ENCODE measurements around the gene GDF7. TPM values are rescaled to one million over a fixed set of nuclear protein-coding genes. Genes with fewer than 3 reads are reported as not detected.

GDF7 gene
- total and polyA plus RNA-seq, 3 donors from 2014 or later, result 0.62 to 1.1 (median 0.69) TPM

DNA sequence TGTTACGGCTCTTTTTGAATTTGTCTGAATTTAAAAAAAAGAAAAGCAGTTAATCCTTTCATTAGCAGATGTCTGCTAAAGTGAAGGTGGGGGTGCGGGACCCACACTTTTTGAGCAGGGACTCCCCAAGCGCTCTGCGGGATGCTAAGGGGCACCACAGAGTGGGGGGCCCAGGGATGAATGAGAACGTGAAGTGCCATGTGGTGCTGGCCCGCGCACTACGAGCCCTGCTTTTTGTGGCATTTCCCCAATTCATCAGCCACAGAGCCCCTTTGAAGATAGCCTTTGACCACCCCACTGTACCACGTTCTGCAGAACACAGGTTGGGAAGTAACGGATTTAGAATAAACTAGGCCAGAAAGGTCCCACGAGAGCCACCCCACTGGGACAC, 44.7 kb upstream of the GDF7 start:
- Histone ChIP-seq H3K4me3 (no peak overlapping the region), H3K9me3 (no peaks in the 10 kb centered on the region), H3K36me3 (ENCODE audit: low read depth, missing control alignments) (no peaks in the 10 kb centered on the region), H3K27ac (no peak overlapping the region), H3K27me3 (no peaks in the 10 kb centered on the region), H3K4me1 (peaks cover 40% of the 10 kb centered on the region)
- no peak for DNase-seq
- intact Hi-C loops (cut with DNase I; ENCODE audit: low total_unique reads), result no loop called here
- 94 to 95% methylated on average over 11 of the region's 11 CpGs for WGBS, 2 donors
- TF ChIP-seq, protein P1, sequence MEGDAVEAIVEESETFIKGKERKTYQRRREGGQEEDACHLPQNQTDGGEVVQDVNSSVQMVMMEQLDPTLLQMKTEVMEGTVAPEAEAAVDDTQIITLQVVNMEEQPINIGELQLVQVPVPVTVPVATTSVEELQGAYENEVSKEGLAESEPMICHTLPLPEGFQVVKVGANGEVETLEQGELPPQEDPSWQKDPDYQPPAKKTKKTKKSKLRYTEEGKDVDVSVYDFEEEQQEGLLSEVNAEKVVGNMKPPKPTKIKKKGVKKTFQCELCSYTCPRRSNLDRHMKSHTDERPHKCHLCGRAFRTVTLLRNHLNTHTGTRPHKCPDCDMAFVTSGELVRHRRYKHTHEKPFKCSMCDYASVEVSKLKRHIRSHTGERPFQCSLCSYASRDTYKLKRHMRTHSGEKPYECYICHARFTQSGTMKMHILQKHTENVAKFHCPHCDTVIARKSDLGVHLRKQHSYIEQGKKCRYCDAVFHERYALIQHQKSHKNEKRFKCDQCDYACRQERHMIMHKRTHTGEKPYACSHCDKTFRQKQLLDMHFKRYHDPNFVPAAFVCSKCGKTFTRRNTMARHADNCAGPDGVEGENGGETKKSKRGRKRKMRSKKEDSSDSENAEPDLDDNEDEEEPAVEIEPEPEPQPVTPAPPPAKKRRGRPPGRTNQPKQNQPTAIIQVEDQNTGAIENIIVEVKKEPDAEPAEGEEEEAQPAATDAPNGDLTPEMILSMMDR (IDR thresholded peaks at IDR 0.05), result no peak
- TF ChIP-seq POLR2A (IDR thresholded peaks at IDR 0.05), result no peak

DNA sequence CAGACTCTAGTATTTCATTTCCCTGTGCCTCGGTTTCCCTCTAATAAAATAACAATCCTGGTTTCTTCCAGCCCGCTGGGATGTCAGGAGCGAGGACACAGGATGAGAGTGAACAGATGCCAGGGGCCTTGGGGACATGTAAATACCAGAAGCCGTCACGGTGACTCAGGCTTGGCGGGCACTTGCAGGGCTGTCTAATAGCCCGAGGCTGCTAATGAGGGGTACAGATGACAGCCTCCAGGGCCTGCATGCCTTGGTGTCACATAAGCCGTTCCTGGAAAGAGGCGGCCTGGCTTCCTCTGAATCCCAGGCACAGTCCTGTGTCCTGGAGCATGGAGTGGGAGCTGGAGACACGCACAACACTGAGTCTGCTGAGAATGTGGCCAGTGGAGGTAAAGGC, 44.2 kb upstream of the GDF7 start:
- WGBS, 2 donors, result 88 to 93% methylated on average over 8 to 10 of the region's 10 CpGs
- intact Hi-C loops (cut with DNase I; ENCODE audit: low total_unique reads), result no loop called here
- no peak for DNase-seq
- Histone ChIP-seq H3K27me3 (no peaks in the 10 kb centered on the region), H3K27ac (no peak overlapping the region), H3K9me3 (no peaks in the 10 kb centered on the region), H3K4me3 (no peak overlapping the region), H3K4me1 (peaks cover 40% of the 10 kb centered on the region), H3K36me3 (ENCODE audit: low read depth, missing control alignments) (no peaks in the 10 kb centered on the region)
- TF ChIP-seq POLR2A (IDR thresholded peaks at IDR 0.05), result no peak
- TF ChIP-seq, protein P1 (IDR thresholded peaks at IDR 0.05), result no peak

DNA sequence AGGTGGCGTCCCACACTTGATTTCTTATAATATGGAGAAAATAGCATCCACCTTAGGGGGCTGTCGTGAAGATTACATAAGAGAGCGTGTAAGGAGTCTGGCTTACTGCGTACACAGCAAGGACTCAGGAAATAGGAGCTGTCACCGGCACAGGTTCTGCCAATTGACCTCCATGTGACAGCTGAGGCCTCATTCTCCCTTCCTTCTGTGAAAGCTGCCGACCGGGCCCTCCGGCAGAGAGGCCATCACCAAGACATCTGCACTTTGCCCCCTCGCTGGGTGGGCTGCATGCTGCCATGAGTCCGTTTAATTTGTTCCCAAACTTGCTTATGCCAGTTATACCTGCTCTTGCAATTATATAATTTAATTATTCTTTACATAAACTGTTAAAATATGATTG, 43.7 kb upstream of the GDF7 start:
- Histone ChIP-seq H3K9me3 (no peaks in the 10 kb centered on the region), H3K4me3 (no peak overlapping the region), H3K4me1 (peaks cover 35% of the 10 kb centered on the region), H3K27ac (no peak overlapping the region), H3K27me3 (no peaks in the 10 kb centered on the region), H3K36me3 (ENCODE audit: low read depth, missing control alignments) (no peaks in the 10 kb centered on the region)
- DNase-seq, result no peak
- intact Hi-C loops (cut with DNase I; ENCODE audit: low total_unique reads), result no loop called here
- 74 to 82% methylated on average over 10 of the region's 10 CpGs for WGBS, 2 donors
- TF ChIP-seq, protein P1 (IDR thresholded peaks at IDR 0.05), result no peak
- no peak for TF ChIP-seq POLR2A (IDR thresholded peaks at IDR 0.05)

DNA sequence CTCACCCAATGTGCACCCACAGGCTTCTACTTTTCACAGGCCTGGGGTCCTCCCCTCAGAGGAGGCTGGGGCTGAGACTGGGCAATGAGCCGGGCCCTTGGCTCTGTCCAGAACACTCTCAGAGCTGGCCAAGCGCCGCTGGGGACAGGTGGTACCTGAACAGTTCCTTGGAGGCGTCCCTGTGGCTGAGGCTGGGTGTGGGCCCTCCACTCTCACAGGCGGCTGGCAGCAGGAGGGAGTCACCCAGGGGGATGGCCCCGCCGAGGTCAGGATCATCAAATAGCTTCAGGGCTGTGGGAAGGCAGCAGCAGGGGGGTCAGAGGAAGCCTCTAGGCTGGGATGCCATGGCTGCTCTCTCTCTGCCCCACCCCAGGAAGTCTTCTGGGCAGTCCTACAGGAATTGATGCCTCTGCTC, 43.2 kb upstream of the GDF7 start:
- intact Hi-C loops (cut with DNase I; ENCODE audit: low total_unique reads), result no loop called here
- TF ChIP-seq POLR2A (IDR thresholded peaks at IDR 0.05), result no peak
- TF ChIP-seq, protein P1 (IDR thresholded peaks at IDR 0.05), result no peak
- Histone ChIP-seq H3K4me1 (peaks cover 30% of the 10 kb centered on the region), H3K4me3 (no peak overlapping the region), H3K36me3 (ENCODE audit: low read depth, missing control alignments) (no peaks in the 10 kb centered on the region), H3K9me3 (no peaks in the 10 kb centered on the region), H3K27me3 (no peaks in the 10 kb centered on the region), H3K27ac (no peak overlapping the region)
- DNase-seq, result no peak
- WGBS, 2 donors, result 59 to 68% methylated on average over 3 to 7 of the region's 7 CpGs

DNA sequence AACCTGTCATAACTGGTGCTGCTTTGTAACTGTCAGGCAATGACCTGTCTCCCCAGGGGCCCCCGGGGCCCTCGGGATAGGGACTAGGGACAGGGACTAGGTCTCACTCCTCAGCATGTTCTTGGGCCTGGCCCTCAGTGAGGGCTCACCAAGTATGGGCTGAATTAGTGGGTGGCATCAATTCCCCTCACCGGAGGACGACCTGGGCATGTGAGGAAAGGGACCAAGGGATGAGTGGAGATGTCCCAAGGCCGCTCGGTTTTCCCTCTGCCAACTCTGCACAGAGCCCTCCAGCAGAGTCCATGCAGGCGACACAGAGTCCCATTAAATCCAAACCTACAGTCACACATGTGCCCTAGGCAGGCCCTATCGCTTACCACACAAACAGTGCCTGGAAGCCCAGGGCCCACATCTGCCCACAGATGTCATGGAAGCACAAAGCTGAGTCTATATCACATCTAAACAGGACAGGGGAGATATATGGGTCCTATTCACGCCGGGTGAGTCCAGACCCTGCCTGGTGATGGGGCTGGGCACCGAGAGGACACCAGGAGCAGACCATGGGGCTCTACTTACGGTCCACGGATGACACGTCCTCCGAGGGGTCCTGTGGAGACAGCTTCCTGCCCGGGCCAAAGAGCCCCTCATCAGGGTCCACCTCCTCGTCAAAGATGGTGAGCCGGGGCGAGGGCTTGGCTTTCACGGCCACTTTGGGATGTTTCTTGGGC, 42.6 kb upstream of the GDF7 start:
- intact Hi-C loops (cut with DNase I; ENCODE audit: low total_unique reads), result no loop called here
- H3K4me3 ChIP-seq, result no peak overlapping the region
- no peak overlapping the region for H3K27ac ChIP-seq
- 90 to 91% methylated on average over 9 to 20 of the region's 20 CpGs for WGBS, 2 donors
- no peaks in the 10 kb centered on the region for H3K36me3 ChIP-seq (ENCODE audit: low read depth, missing control alignments)
- H3K4me1 ChIP-seq, result peaks cover 24% of the 10 kb centered on the region
- no peak for DNase-seq
- H3K9me3 ChIP-seq, result no peaks in the 10 kb centered on the region
- TF ChIP-seq, protein P1 (IDR thresholded peaks at IDR 0.05), result no peak
- no peak for TF ChIP-seq POLR2A (IDR thresholded peaks at IDR 0.05)
- H3K27me3 ChIP-seq, result no peaks in the 10 kb centered on the region
